Measurements from ENCODE around the gene TRPC4. TPM values are rescaled to one million over a fixed set of nuclear protein-coding genes. Genes with fewer than 3 reads are reported as not detected.

The TRPC4 gene
- total RNA-seq, 1 experiment from 2014 or later: 0.22 TPM

DNA sequence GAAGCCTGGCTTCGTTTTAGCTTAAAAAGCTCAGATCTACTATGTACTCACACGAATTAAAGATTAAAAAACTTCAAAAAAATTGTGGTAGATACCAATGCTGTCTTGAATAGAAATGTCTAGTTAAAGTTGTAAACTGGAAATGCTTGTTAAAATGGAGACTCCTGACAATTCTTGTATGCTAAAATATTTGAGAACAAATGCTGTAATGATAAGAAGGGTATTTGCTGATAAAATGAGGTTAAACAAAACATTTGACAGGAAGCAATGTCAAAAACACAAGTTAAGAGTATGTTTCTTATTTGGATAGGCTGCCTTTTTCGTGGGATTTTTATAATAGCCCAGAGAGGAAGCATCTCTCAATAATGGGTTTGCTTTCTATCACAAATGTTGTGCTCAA lies 223.0 kb downstream of the TRPC4 start:
- peaks cover 31% of the 10 kb centered on the region for H3K4me1 ChIP-seq (ENCODE audit: insufficient read depth, low read length)
- H3K27ac ChIP-seq (ENCODE audit: low read length): no peak overlapping the region
- H3K4me2 ChIP-seq (ENCODE audit: low read length): no peak overlapping the region
- no peak overlapping the region for H3K9ac ChIP-seq (ENCODE audit: low read length)
- no peak overlapping the region for H2AFZ ChIP-seq (ENCODE audit: low read length)
- intact Hi-C loops (cut with micrococcal nuclease): loop anchor here (5.0 to 10.0 kb wide), 2 partner anchors 36 to 118 kb away; no protein-coding TSS in a partner anchor
- ATAC-seq (no peak), DNase-seq (no peak)
- POLR2A ChIA-PET (ENCODE audit: unreplicated experiment): no interaction called here
- no peaks in the 10 kb centered on the region for H3K79me2 ChIP-seq (ENCODE audit: low read length)
- H3K4me3 ChIP-seq (ENCODE audit: low read length): no peak overlapping the region
- H3K36me3 ChIP-seq (ENCODE audit: low read depth, low read length): no peaks in the 10 kb centered on the region
- no TSS peak for BruUV-seq (replicated peaks)
- CTCF ChIA-PET: no interaction called here
- no peaks in the 10 kb centered on the region for H3K9me3 ChIP-seq (ENCODE audit: low read length)
- H4K20me1 ChIP-seq (ENCODE audit: low read length): no peaks in the 10 kb centered on the region
- H3F3A ChIP-seq (ENCODE audit: low read length, unreplicated experiment): no peaks in the 10 kb centered on the region
- no peaks in the 10 kb centered on the region for H3K27me3 ChIP-seq (ENCODE audit: low read length)
- TF ChIP-seq CTCF (conservative IDR thresholded peaks at IDR 0.05; ENCODE audit: low read depth, low read length): no peak
- TF ChIP-seq EZH2phosphoT487 (IDR thresholded peaks at IDR 0.05; ENCODE audit: borderline replicate concordance, low read length): no peak
- TF ChIP-seq EZH2 (IDR thresholded peaks at IDR 0.05; ENCODE audit: low read length, unreplicated experiment): no peak
- no peaks in the 10 kb centered on the region for H3K9me2 ChIP-seq (replicated peaks; ENCODE audit: low read length)

- H3K4me2 ChIP-seq (ENCODE audit: low read length): no peak overlapping the region
- ATAC-seq (no peak), DNase-seq (no peak)
- no TSS peak for BruUV-seq (replicated peaks)
- no peak for TF ChIP-seq EZH2phosphoT487 (IDR thresholded peaks at IDR 0.05; ENCODE audit: borderline replicate concordance, low read length)
- peaks cover 26% of the 10 kb centered on the region for H3K4me1 ChIP-seq (ENCODE audit: insufficient read depth, low read length)
- ChIA-PET POLR2A (ENCODE audit: unreplicated experiment) (no interaction called here), CTCF (no interaction called here)
- intact Hi-C loops (cut with micrococcal nuclease): loop anchor here (5.0 to 10.0 kb wide), 2 partner anchors 37 to 120 kb away; no protein-coding TSS in a partner anchor
- H3K9me2 ChIP-seq (replicated peaks; ENCODE audit: low read length): no peaks in the 10 kb centered on the region
- no peak overlapping the region for H3K9ac ChIP-seq (ENCODE audit: low read length)
- H3K27me3 ChIP-seq (ENCODE audit: low read length): no peaks in the 10 kb centered on the region
- no peaks in the 10 kb centered on the region for H3K79me2 ChIP-seq (ENCODE audit: low read length)
- no peak overlapping the region for H2AFZ ChIP-seq (ENCODE audit: low read length)
- no peaks in the 10 kb centered on the region for H3K36me3 ChIP-seq (ENCODE audit: low read depth, low read length)
- H3F3A ChIP-seq (ENCODE audit: low read length, unreplicated experiment): no peaks in the 10 kb centered on the region
- H3K4me3 ChIP-seq (ENCODE audit: low read length): no peak overlapping the region
- H3K27ac ChIP-seq (ENCODE audit: low read length): no peak overlapping the region
- H3K9me3 ChIP-seq (ENCODE audit: low read length): no peaks in the 10 kb centered on the region
- no peaks in the 10 kb centered on the region for H4K20me1 ChIP-seq (ENCODE audit: low read length)
These were observed 224.3 kb downstream of the TRPC4 start for GRCh38 chr13:37645181-37645740.

DNA sequence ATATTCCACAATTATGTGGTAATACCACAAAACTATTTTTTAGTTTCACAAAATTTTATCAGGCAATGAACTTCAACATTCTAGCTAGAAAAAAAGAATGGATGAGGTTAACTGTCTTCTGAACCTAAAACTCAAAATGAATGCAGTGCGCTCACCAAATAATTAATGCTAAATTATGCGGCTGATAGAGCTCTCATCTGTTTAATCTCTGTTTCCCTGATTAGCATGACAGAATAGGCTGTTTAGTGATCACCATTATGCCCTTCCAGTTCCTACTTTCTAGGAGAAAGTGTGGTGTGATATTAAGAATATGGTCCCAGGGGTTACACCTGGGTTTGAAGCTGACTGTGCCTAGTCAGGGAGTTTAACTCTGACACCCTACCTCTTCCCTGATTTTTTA lies 228.2 kb downstream of the TRPC4 start:
- no peaks in the 10 kb centered on the region for H3K9me2 ChIP-seq (replicated peaks; ENCODE audit: low read length)
- no peak for TF ChIP-seq EZH2phosphoT487 (IDR thresholded peaks at IDR 0.05; ENCODE audit: borderline replicate concordance, low read length)
- TF ChIP-seq EZH2 (IDR thresholded peaks at IDR 0.05; ENCODE audit: low read length, unreplicated experiment): no peak
- no peak for TF ChIP-seq CTCF (conservative IDR thresholded peaks at IDR 0.05; ENCODE audit: low read depth, low read length)
- H3K27ac ChIP-seq (ENCODE audit: low read length): no peak overlapping the region
- no peaks in the 10 kb centered on the region for H3K79me2 ChIP-seq (ENCODE audit: low read length)
- ChIA-PET CTCF (no interaction called here), POLR2A (ENCODE audit: unreplicated experiment) (no interaction called here)
- no TSS peak for BruUV-seq (replicated peaks)
- no peaks in the 10 kb centered on the region for H3K4me1 ChIP-seq (ENCODE audit: insufficient read depth, low read length)
- no peak for DNase-seq
- no peak overlapping the region for H3K4me3 ChIP-seq (ENCODE audit: low read length)
- H2AFZ ChIP-seq (ENCODE audit: low read length): no peak overlapping the region
- no peak overlapping the region for H3K4me2 ChIP-seq (ENCODE audit: low read length)
- peaks cover 15% of the 10 kb centered on the region for H3K27me3 ChIP-seq (ENCODE audit: low read length)
- no peaks in the 10 kb centered on the region for H4K20me1 ChIP-seq (ENCODE audit: low read length)
- H3K36me3 ChIP-seq (ENCODE audit: low read depth, low read length): no peaks in the 10 kb centered on the region
- ATAC-seq: no peak
- no peak overlapping the region for H3K9ac ChIP-seq (ENCODE audit: low read length)
- intact Hi-C loops (cut with micrococcal nuclease): loop anchor here (2.0 to 10.0 kb wide), 3 partner anchors 123 to 403 kb away; partner anchors contain the start of gene TRPC4
- H3K9me3 ChIP-seq (ENCODE audit: low read length): no peaks in the 10 kb centered on the region
- no peaks in the 10 kb centered on the region for H3F3A ChIP-seq (ENCODE audit: low read length, unreplicated experiment)
